IMR-90 (cell line): ENCODE measurements around the gene VSTM2A. TPM values are rescaled to one million over a fixed set of nuclear protein-coding genes. Genes with fewer than 3 reads are reported as not detected.

Source experiments
- ATAC-seq: fragments of 200-7000 bp; cut with Tn5 transposase; 2 replicates; pipeline ENCODE4 v1.9.1; 2020; ENCODE audit warnings: low read depth, mild to moderate bottlenecking, moderate library complexity
- BruUV-seq: library from RNA; stranded (reverse); fragments of 400-500 nt; replicated peaks from 2 replicates; lab custom pipeline; 2021; lab: Mats Ljungman, UMichigan
- CTCF ChIA-PET: fragments of 300-600 bp; formaldehyde crosslinking; extraction: SDS; loops from one replicate; lab custom pipeline; 2021; ENCODE audit warnings: antibody characterized with exemption; lab: Yijun Ruan, JAX
- POLR2A ChIA-PET: fragments of 300-600 bp; sonication (Branson Sonifier 250); formaldehyde crosslinking; loops from one replicate; lab custom pipeline; 2022; ENCODE audit warnings: antibody characterized with exemption; ENCODE audit not compliant: unreplicated experiment; lab: Charles Lee
- DNase-seq: peaks from one replicate; pipeline ENCODE4 v3.0.0; 2013
- H2AFZ ChIP-seq: replicated peaks from 2 replicates; pipeline ENCODE3; 2013; ENCODE audit warnings: low read length, mild to moderate bottlenecking; ENCODE audit not compliant: poor library complexity
- H2AK5ac ChIP-seq: 2 replicates; pipeline ENCODE4 v1.6.1; 2013; ENCODE audit warnings: low read depth, low read length, inconsistent platforms
- H2AK9ac ChIP-seq: replicated peaks from 2 replicates; pipeline ENCODE3; 2013; ENCODE audit warnings: mild to moderate bottlenecking, low read depth, low read length, moderate library complexity; ENCODE audit not compliant: poor library complexity
- H2BK120ac ChIP-seq: 2 replicates; pipeline ENCODE4 v1.6.1; 2013; ENCODE audit warnings: low read depth, low read length, inconsistent platforms
- H2BK15ac ChIP-seq: 3 replicates; pipeline ENCODE4 v1.6.1; 2013; ENCODE audit warnings: low read depth, low read length, inconsistent platforms
- H2BK20ac ChIP-seq: 2 replicates; pipeline ENCODE4 v1.6.1; 2013; ENCODE audit warnings: low read depth, mild to moderate bottlenecking, inconsistent platforms, low read length, moderate library complexity
- H2BK5ac ChIP-seq: 2 replicates; pipeline ENCODE4 v1.6.1; 2013; ENCODE audit warnings: mild to moderate bottlenecking, low read depth, low read length, inconsistent platforms; ENCODE audit not compliant: poor library complexity, severe bottlenecking
- H3K14ac ChIP-seq: replicated peaks from 2 replicates; pipeline ENCODE4 v1.6.1; 2013; ENCODE audit warnings: low read depth, low read length, inconsistent platforms
- H3K18ac ChIP-seq: 2 replicates; pipeline ENCODE4 v1.6.1; 2013; ENCODE audit warnings: low read depth, low read length, control low read depth
- H3K23ac ChIP-seq: 2 replicates; pipeline ENCODE4 v1.6.1; 2013; ENCODE audit warnings: low read depth, low read length, inconsistent platforms
- H3K27ac ChIP-seq: 2 replicates; pipeline ENCODE4 v1.5.1; 2013; ENCODE audit warnings: mild to moderate bottlenecking, control low read depth, low read length; ENCODE audit not compliant: insufficient read depth
- H3K27me3 ChIP-seq: 2 replicates; pipeline ENCODE4 v1.6.1; 2013; ENCODE audit warnings: low read length; ENCODE audit not compliant: control insufficient read depth, insufficient read depth
- H3K36me3 ChIP-seq: 2 replicates; pipeline ENCODE4 v1.6.1; 2013; ENCODE audit warnings: low read length, mixed read lengths; ENCODE audit not compliant: control insufficient read depth, insufficient read depth
- H3K4ac ChIP-seq: 2 replicates; pipeline ENCODE4 v1.6.1; 2013; ENCODE audit warnings: low read depth, low read length, inconsistent platforms
- H3K4me1 ChIP-seq: 2 replicates; pipeline ENCODE4 v1.6.1; 2013; ENCODE audit warnings: low read length, mixed read lengths; ENCODE audit not compliant: control insufficient read depth, insufficient read depth
- H3K4me2 ChIP-seq: 2 replicates; pipeline ENCODE4 v1.6.1; 2013; ENCODE audit warnings: low read depth, mild to moderate bottlenecking, control low read depth, low read length, moderate library complexity
- H3K4me3 ChIP-seq: 2 replicates; pipeline ENCODE4 v1.5.1; 2013; ENCODE audit warnings: low read depth, mild to moderate bottlenecking, control low read depth, low read length, moderate library complexity; ENCODE audit not compliant: insufficient read depth
- H3K56ac ChIP-seq: 2 replicates; pipeline ENCODE4 v1.6.1; 2013; ENCODE audit warnings: low read length, inconsistent platforms; ENCODE audit not compliant: insufficient read depth; ENCODE audit errors: extremely low read depth
- H3K79me1 ChIP-seq, 2 experiments: 2 replicates each; pipeline ENCODE4 v1.6.1; 2013; ENCODE audit warnings: low read length in 2 of 2, inconsistent platforms in 1 of 2, low read depth in 1 of 2
- H3K9ac ChIP-seq: 2 replicates; pipeline ENCODE4 v1.6.1; 2013; ENCODE audit warnings: low read depth, low read length, control low read depth
- H3K9me1 ChIP-seq: 2 replicates; pipeline ENCODE4 v1.6.1; 2013; ENCODE audit warnings: low read length, inconsistent platforms; ENCODE audit not compliant: insufficient read depth
- H3K9me3 ChIP-seq: 2 replicates; pipeline ENCODE4 v1.6.1; 2013; ENCODE audit warnings: low read length; ENCODE audit not compliant: control insufficient read depth, insufficient read depth
- H4K20me1 ChIP-seq: 2 replicates; pipeline ENCODE4 v1.6.1; 2013; ENCODE audit warnings: low read length, inconsistent platforms; ENCODE audit not compliant: insufficient read depth
- H4K5ac ChIP-seq: 2 replicates; pipeline ENCODE4 v1.6.1; 2013; ENCODE audit warnings: mild to moderate bottlenecking, low read depth, low read length, control low read depth
- H4K8ac ChIP-seq, 2 experiments: 2 replicates each; pipeline ENCODE4 v1.6.1; 2013; ENCODE audit warnings: low read depth in 2 of 2, low read length in 2 of 2, control low read depth in 1 of 2, inconsistent platforms in 1 of 2
- H4K91ac ChIP-seq: 2 replicates; pipeline ENCODE4 v1.6.1; 2013; ENCODE audit warnings: low read depth, low read length, inconsistent platforms; ENCODE audit not compliant: insufficient read depth
- BHLHE40 ChIP-seq: fragments of 150-350 bp; IDR thresholded peaks from 2 replicates; pipeline ENCODE4 v1.6.1; 2016; ENCODE audit warnings: mild to moderate bottlenecking, low read depth, low read length
- CEBPB ChIP-seq: IDR thresholded peaks from 2 replicates; pipeline ENCODE4 v1.6.1; 2012; ENCODE audit warnings: low read depth, low read length, improper control_type of control experiment
- CHD1 ChIP-seq: IDR thresholded peaks from 2 replicates; pipeline ENCODE4 v1.6.1; 2012; ENCODE audit warnings: low read depth, low read length, improper control_type of control experiment
- CTCF ChIP-seq: conservative IDR thresholded peaks from 2 replicates; pipeline ENCODE4 v1.5.1; 2012; ENCODE audit warnings: mild to moderate bottlenecking, low read depth, low read length, improper control_type of control experiment
- ELK1 ChIP-seq: fragments of 150-350 bp; IDR thresholded peaks from 2 replicates; pipeline ENCODE4 v1.6.1; 2016; ENCODE audit warnings: low read depth, mild to moderate bottlenecking, low read length, moderate library complexity, borderline replicate concordance
- FOS ChIP-seq: fragments of 150-350 bp; IDR thresholded peaks from 2 replicates; pipeline ENCODE4 v1.6.1; 2016; ENCODE audit warnings: low read depth, low read length
- MAFK ChIP-seq: IDR thresholded peaks from 2 replicates; pipeline ENCODE4 v1.6.1; 2012; ENCODE audit warnings: low read depth, low read length, improper control_type of control experiment
- MAZ ChIP-seq: IDR thresholded peaks from 2 replicates; pipeline ENCODE4 v1.6.1; 2012; ENCODE audit warnings: low read depth, mild to moderate bottlenecking, low read length, improper control_type of control experiment, moderate library complexity, borderline replicate concordance
- MXI1 ChIP-seq: IDR thresholded peaks from 2 replicates; pipeline ENCODE4 v1.6.1; 2012; ENCODE audit warnings: low read depth, mild to moderate bottlenecking, low read length, moderate library complexity, borderline replicate concordance
- NFE2L2 ChIP-seq: fragments of 150-350 bp; IDR thresholded peaks from 2 replicates; pipeline ENCODE4 v1.6.1; 2016; ENCODE audit warnings: low read depth, mild to moderate bottlenecking, low read length
- POLR2A ChIP-seq: IDR thresholded peaks from 2 replicates; pipeline ENCODE4 v1.6.1; 2012; ENCODE audit warnings: mild to moderate bottlenecking, low read depth, low read length
- RAD21 ChIP-seq: IDR thresholded peaks from 2 replicates; pipeline ENCODE4 v1.6.1; 2012; ENCODE audit warnings: low read length, improper control_type of control experiment
- RCOR1 ChIP-seq: IDR thresholded peaks from 2 replicates; pipeline ENCODE4 v1.6.1; 2012; ENCODE audit warnings: mild to moderate bottlenecking, low read length, improper control_type of control experiment; ENCODE audit not compliant: insufficient replicate concordance
- RFX5 ChIP-seq: IDR thresholded peaks from 2 replicates; pipeline ENCODE4 v1.8.0; 2012; ENCODE audit warnings: low read depth, mild to moderate bottlenecking, low read length, moderate library complexity
- SMC3 ChIP-seq: fragments of 150-350 bp; IDR thresholded peaks from 2 replicates; pipeline ENCODE4 v1.6.1; 2016; ENCODE audit warnings: low read depth, mild to moderate bottlenecking, antibody characterized with exemption, low read length, moderate library complexity
- USF2 ChIP-seq: fragments of 150-350 bp; IDR thresholded peaks from 2 replicates; pipeline ENCODE4 v1.6.1; 2017; ENCODE audit warnings: mild to moderate bottlenecking, antibody characterized with exemption, low read length, low read depth
- WGBS, 2 experiments: methylation state at CpG; one replicate each; pipeline versions ENCODE4 v1.1.5 to v1.1.7; 2013; ENCODE audit warnings: missing lambda C conversion rate in 2 of 2; ENCODE audit not compliant: insufficient read length in 1 of 2; ENCODE audit errors: extremely low coverage in 2 of 2; 5-methylcytosine and 5-hydroxymethylcytosine counted together
- dilution Hi-C: fragments of 300-500 bp; cut with HindIII; formaldehyde crosslinking; loops from one replicate; pipeline ENCODE4 v1.14.3; 2018; ENCODE audit warnings: low sequenced_read_pairs; ENCODE audit not compliant: unreplicated experiment
- in situ Hi-C: fragments of 300-500 bp; cut with MboI; formaldehyde crosslinking; loops from 3 replicates; pipeline ENCODE4 v1.14.3; 2019; ENCODE audit warnings: low sequenced_read_pairs, inconsistent platforms, mixed read lengths
- intact Hi-C: fragments of 100-400 bp; cut with micrococcal nuclease; formaldehyde crosslinking; loops from 2 replicates; pipeline ENCODE4 v1.10.0; 2022
- polyA plus RNA-seq, 3 experiments: library from polyadenylated mRNA; depleted of rRNA; stranded (reverse); fragments of >200 nt; gene quantifications; 2 replicates each; pipeline ENCODE4 v1.2.3, GENCODE V29; 2012; ENCODE audit warnings: low replicate concordance in 1 of 3
- total RNA-seq: library from RNA; depleted of rRNA; stranded (reverse); fragments of >200 nt; gene quantifications from 2 replicates; pipeline ENCODE4 v1.2.3, GENCODE V29; 2012

VSTM2A gene
- total and polyA plus RNA-seq, 2 of the 4 experiments (the other 2 are of a cell fraction): not detected

- Histone ChIP-seq H3K14ac (no peak overlapping the region), H3K18ac (no peak overlapping the region), H4K20me1 (no peaks in the 10 kb centered on the region), H4K91ac (no peak overlapping the region), H3K9me1 (no peaks in the 10 kb centered on the region), H2AK5ac (no peak overlapping the region), H2BK120ac (no peak overlapping the region), H2BK20ac (no peak overlapping the region), H3K4me1 (no peaks in the 10 kb centered on the region), H3K4me2 (no peak overlapping the region), H3K56ac (no peak overlapping the region), H2BK15ac (no peak overlapping the region), H2BK5ac (no peak overlapping the region), H3K9ac (no peak overlapping the region), H3K9me3 (no peaks in the 10 kb centered on the region), H3K23ac (no peak overlapping the region), H2AK9ac (no peak overlapping the region), H3K36me3 (no peaks in the 10 kb centered on the region), H4K8ac (no peak overlapping the region), H4K5ac (no peak overlapping the region), H3K4me3 (no peak overlapping the region), H3K27me3 (no peaks in the 10 kb centered on the region), H2AFZ (no peak overlapping the region), H3K79me1 (no peaks in the 10 kb centered on the region), H3K27ac (no peak overlapping the region), H3K4ac (no peak overlapping the region)
- in situ Hi-C loops (no loop called here), dilution Hi-C loops (no loop called here), intact Hi-C loops (no loop called here)
- DNase-seq (no peak), ATAC-seq (no peak)
- ChIA-PET POLR2A (no interaction called here), CTCF (no interaction called here)
- no TSS peak for BruUV-seq
- TF ChIP-seq MAZ (no peak), CEBPB (no peak), SMC3 (no peak), NFE2L2 (no peak), RFX5 (no peak), ELK1 (no peak), BHLHE40 (no peak), FOS (no peak), RAD21 (no peak), RCOR1 (no peak), MXI1 (no peak), MAFK (no peak), POLR2A (no peak), CTCF (no peak), CHD1 (no peak), USF2 (no peak)
- no CpG with 5 or more reads among the region's 2 CpGs for WGBS, 2 experiments
These were observed 18.0 kb downstream of the VSTM2A start for GRCh38 chr7:54560198-54560597.
